GM21367 (cell line): ENCODE data around the gene SCG3.
A peak's percentile ranks its signal among the peaks of the same experiment; 100 is the strongest.

Source experiments
- ATAC-seq: cut with Tn5 transposase; IDR thresholded peaks from one replicate; pipeline ENCODE4 v1.9.1; 2021; ENCODE audit not compliant: unreplicated experiment

Gene SCG3

DNA sequence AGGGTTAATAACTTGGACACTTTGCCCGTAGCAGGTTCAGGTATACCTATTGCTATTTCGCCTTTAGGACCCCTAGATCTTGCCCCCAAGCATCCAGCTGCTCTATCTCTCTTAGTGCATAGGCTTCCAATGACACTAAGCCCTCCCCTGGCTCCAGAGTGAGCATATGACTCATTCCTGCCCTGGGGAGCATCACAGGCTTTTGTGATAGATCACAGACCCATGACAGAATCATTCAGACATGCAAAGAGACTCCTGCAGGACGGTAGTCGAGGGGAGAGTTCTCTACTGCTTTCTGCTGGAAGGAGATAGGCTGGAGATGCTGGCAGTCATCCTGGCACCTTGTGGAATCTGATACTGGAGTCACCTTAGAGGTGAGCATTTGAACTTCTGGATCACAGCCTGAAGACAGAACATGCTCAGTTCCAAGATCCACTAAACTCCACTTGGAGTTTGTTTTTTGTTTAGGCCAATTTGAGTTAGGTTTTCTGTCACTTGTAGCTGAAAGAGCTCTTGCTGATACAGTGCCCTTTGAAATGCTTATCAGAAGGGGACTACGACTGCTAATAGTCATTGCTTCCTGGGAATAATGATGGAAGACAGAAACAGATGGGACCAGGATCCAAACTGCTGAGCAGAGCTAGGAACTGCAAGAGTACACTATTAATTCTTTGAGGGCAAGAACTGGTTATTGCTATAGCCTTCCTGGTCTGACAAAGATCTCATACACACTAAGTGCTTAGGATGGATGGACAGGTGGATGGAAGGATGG, 45.2 kb downstream of the SCG3 start:
- peak; percentile 67 for ATAC-seq

DNA sequence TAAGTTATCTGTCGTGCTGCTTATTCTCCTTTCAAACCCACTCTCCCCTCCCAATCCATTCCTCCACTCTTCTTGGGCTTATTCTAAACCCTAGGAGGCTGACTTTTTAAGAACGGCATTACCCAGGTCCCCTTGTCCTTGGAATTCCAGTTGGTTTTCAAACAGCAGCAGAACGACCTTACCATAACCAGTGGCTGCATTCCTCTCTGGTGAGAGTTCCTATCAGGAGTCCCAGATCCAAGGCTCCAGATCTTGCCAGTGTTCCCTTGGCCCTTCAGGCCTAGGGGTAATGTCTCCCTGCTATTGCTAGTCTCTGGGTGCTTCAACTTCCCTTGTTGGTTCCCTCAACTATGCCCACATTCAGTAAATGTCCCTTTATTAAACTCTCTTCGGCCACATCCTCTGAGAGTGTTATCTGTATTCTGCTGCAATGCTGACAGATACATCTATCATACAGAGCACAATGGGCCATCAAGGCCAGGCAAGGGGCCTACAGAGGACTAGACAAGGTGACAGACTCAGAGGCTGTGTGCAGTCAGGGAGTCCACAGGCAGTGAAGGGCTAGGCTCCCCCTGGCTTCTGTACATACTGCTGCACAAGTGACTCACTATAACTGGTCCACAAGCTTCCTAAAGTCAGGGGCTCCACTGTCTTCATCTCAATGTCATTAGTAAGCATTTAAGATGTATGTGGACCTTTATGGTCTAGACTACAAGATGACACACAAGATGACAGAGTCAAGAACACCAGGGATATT, 46.0 kb downstream of the SCG3 start:
- ATAC-seq = no peak

DNA sequence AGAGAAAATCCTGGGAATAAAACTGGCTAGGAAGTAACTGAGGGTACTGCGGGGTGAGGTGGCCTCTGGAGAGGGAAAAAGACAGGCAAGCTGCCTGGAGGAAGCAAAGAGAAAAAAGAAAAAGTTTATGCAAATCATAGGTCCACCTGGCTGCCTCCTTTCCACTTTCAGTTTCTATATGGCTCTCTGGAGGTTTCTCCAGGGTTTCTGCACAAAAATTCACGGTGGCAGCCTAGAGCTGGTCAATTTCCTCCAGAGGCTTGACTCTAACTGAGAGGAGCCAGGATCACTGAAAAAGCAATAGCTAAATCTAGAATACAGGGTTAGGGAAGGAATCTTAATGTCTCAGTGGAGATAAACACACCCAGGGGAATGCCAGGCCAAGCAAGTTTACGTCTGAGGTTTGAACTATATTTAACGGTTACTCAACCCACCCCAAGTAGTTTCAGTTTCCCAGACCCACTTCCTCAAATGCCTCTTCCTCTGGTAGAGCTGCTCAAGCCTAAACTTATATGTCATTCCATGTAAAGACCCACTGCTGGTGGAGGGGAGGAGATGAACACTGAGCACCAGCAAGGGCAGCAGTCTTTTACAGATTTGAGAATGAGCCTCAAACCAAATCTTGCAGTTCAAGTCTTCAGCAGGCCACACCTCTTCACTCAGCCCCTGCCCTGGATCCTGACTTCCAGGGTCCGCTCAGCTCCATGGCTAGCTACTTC, 50.4 kb downstream of the SCG3 start:
- peak; percentile 46 for ATAC-seq

DNA sequence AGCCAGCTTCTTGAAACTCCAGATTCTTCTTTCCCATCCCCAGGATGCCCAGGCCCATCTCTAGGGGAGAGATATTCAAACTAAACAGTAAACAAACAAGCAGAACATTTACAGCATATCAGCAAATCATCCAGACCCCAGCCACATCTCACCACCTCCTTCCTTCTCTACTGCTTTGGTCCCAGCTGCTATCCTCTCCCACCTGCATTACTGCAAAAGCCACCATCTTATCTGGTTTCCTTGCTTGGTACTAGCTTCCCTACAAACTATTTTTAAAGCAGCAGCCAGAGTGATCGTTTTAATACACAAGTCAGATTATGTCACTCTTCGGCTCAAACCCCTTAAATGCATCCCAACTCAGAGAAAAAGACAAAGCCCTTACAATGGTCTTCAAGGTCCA, 51.3 kb downstream of the SCG3 start:
- ATAC-seq = no peak

DNA sequence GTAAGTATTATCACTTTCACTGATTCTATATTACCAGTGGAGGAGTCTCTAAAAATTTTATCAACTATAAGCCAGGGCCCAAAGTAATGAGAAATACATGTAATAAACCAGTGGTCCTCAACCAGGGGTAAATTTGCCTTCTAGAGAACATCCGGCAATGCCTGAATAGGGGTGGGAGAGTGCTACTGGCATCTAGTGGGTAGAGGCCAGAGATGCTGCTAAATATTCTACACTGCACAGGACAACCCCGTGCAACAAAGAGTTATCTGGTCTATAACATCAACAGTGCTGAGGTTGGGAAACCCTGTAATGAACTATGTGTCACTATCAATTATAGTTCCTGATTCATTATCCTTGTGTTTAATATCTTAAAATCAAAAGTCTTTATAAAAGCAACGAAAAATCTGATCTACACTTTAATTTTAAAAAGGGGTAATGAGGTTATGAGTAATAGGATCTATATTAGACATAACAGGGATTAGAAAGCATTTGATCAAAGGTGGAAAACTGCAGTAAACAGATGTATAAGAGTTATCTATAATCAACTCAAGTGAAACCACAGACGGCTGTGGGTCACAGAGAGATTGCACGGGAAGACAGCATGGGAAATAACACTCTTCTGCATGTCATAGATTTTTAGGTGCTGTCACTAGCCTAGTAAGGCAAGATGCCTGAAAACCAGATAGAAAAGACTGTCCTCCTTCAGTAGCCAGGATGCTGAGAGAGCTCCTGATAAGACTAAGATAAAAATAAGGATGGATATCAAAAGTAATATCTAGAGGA, 54.1 kb downstream of the SCG3 start:
- ATAC-seq = no peak

DNA sequence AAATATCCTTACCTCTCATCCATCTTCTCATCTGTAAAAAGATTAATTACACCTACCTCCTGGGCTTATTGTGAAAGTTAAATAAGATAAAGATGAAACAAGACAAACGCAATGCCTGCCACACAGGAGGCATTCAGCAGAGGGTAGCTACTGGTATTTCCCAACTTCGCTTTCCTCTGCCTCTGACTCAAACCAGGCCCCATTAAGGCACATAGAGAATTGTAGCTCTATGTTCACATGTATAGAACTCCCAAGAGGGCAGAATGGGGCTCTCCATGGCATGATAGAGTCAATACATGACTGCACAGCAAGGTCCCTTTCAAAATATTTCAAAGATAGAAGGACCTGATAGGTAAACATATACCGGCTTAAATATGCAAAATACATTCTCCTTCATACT, 54.8 kb downstream of the SCG3 start:
- ATAC-seq = no peak

DNA sequence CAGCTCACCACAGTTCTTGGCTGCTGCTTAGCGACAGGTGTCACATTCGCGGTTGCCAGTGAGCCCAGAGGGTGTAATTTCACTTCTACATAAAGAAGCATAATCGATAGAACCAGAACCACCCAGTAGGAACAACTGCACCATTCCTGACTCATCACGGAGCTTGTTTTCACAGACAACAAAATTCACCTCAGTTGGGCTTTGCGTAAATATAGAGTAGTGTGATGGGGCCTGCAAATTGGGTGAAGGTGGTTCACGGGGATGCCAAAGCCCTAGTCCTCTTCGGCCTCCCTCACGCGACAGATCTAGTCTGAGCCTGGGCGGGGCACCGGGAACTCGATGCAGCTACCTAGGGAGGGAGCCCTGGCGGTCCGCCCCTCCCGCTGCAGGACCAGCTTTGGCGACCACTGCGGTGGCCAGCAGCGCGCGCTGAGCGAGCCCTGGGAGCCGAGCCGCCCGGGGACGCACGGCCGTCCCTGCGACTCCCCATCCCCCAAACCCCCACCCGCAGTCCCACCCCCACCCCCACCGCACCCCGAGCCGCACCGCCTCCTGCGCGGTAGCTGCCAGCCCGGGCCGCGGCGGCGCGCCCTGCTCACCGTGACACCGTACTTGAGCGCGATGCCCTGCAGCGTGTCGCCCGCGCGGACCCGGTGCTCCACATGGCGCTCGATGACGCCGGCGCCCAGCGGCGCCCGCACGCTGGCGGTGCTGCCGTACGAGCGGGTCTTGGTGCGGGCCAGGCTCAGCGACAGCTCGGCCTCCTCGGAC, 55.6 kb downstream of the SCG3 start:
- peak; percentile 24 for ATAC-seq

DNA sequence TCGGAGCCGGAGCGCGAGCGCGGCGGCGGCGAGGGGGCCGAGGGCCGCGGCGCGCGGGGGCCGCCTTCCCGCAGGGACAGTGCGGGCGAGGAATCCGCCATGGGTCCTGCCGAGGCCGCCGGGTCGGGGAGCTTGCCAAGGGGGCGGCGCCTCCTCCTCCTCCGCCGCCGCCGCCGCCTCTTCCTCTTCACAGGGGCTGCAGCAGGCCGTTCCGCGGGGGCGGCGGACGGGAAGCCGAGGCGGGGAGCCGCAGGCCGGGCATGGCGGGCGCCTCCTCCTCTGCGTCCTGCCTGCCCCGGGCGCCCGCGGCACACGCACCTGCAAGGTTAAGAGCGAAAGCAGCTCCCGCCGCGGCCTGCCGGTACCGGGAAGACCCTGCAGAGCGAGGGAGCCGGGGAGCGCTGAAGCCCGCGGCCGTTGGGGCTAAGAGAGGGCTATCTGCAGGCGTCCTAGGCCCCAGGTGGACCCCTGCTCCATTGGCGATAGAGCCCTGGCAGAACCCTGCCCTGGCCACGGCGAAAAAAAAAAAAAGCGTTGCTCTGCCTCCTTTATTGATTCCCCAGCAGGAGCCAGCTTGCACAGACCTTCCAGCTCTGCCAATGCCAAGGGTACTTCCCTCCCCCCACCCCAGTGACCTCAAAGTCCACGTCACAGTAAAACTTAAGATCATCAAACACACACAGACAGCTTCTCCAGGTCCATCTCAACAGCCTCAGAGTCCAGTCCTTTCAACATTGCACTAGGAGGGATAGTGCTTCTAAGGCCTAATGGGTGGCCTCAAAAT, 56.4 kb downstream of the SCG3 start, which contains the start of gene LYSMD2:
Gene LYSMD2, minus strand, starts transcription at position 134 of the 784 bp plus-strand sequence. Its CDS starts 33 bp downstream, at position 101.
- ATAC-seq = peak; percentile 41

DNA sequence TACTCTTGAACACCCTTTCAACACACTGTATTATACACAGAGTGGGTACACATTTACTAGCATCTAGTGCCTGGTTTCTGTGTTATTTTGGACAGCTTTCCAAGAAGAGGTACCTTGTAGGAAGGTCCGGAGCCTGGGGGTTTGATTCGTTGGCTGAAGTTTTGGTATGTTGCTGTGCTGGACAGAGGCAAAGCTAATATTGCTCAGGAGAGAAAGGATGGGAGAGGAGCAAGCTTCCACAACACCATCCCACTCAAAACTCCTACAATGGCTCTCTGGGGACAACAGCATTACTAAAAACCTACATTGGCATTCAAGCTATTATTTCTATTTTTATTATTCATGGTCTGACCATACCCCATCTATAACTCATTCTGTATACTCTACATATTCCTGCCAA, 57.2 kb downstream of the SCG3 start:
- no peak for ATAC-seq

DNA sequence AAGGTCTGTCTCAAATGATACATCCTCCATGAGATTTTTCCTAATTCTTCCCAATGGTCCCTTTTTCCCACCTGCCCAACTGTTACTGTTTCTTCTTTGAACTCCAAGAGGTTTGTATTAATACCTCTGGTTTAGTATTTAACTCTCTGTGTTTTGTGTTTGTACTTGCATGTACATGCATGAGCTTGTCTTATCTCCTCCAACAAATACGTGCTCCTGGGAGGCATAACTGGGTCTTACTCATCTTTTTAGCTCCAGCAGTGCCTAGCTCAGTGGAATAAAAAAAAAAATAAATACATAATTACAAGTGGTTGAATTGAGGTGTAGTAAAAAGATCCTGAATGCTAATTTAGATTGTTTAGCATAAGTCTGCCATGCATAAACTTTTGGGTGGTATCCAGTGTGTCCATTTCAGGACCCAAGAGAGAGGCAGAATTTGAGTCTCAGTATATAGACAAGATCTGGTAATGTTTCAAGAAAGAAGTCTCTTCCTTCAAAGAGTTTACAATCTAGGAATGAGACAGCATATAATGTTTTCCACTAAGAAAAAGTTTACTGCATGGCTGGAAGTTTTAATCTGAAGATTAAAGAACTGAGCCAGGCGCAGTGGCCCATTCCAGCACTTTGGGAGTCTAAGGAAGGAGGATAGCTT, 57.9 kb downstream of the SCG3 start:
- ATAC-seq = no peak

DNA sequence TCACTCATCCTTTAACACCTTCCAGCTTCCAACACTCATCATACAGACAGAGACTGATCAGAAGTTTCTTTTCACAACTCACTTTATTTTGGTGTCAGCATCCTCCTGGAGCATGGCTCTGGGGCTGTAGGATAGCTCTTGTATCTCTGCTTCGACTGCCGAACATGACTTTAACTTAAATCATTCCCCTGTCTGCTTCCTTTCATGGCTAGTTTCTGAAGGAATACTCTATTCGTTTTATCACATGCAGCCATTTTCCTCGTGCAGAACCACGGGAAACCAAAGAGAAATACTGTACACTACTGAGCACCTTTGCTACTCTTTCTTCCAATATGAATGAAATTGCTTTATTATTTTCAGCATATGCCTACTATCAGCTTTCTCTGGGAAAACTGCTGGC, 68.0 kb downstream of the SCG3 start:
- no peak for ATAC-seq

DNA sequence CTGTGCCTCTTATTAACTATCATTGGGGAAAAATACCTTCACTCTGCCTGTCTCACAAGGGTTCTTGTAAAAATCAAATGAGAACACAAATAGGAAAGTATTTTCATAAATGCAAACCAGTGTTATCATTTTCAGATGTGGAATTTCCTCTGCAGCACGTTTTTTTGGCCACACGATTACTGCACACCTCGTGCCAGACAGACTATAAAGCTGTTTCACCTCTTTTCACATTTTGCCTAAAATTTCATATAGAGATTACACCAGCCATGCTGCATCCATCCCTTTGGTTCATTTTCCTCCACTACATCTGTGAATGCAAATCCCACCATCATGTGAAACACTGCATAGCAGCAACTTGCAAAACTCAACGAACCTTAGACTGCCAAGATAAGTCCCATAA, 68.9 kb downstream of the SCG3 start:
- ATAC-seq = no peak

DNA sequence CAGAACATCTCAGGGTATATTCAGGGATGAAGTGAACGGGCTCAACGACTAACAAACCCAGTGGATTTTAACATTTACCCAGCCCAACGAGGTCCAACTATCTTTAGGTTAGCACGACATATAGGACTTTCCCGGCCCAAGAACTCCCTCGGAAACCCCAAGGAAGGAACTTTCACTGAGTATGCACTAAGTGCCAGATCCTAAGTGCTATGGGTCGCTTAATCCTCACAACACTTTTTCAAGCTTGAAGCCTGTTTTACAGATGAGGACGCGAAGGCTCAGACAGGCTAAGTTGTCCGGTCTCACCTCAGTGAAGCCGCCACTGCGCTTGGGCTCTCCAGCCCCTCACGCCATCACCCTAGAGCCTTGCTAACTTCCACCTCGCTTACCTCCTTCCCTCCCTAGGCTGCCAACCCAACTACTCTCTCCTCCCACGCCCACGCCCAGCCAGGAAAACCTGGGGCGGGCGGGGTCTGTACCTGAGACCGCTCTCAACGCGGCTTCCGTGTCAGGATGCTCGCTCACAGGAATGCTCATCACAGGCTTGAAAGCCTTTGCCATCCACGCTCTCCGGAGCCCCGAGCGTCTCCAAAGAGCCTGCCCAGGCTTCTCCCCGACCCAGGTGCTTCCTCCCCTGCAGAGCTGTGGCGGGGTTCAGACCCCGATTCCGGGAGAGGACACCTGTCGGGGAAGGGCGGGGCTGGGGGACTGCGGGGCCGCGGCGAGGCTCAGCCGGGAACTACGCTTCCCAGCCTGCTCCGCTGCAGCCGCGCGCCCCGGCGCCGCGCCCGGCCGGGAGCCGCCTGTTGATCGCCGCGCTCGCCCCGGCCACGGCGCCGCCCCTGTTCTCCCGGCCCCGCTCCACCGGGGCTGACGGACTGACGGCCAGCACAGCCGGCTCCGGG, 69.7 kb downstream of the SCG3 start, which contains the start of gene TMOD2:
Gene TMOD2, plus strand, starts transcription at position 806 of the 905 bp plus-strand sequence. CDS start 14,845 bp downstream, outside the sequence.
- ATAC-seq = peak; percentile 62

DNA sequence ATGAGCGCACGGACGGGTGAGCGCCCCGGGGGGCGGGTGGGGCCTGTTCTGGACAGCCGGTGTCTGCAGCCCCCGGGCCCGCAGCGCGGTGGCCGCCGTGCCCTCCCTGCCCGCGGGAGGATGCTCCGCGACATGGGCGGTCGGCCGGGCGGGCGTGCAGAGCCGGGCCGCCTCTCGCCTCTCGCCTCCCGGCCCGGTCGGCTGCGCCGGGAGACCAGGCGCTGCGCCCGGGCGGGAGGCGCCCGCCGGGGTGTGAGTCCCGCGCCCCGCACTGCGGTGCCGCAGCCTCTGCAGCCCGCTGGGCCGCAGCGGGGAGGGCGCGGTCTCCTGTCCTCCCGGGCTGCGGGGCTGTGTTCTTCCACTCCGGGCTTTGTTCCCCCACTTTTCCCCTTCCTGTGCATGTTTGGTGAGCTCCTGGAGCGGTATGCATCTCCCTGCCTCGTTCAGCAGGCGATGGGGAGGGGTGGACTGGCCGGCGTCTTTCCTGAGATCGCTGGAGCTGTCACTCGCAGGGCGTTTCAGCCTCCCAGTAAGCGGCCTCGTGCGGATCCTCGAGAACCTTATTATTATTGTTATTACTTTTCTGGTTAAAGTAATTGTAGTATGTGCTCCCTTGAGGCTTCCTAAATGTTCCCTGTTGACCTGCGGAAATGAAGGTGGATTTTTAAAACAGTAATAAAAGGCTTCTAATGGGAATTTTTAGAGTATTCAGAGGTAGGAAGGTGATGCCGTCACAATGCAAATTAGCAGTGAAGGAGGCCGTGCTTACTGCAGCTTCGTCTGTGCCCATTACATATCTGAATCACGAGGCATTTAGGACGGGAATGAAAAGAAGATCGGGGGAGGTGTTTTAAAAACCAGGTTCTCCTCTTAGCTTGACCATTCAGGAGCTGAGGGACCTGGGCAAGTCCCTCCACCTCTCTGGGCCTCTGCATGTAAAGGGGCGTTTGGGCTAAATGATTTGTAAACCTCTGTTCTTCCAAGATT, 70.7 kb downstream of the SCG3 start:
- peak; percentile 27 for ATAC-seq

DNA sequence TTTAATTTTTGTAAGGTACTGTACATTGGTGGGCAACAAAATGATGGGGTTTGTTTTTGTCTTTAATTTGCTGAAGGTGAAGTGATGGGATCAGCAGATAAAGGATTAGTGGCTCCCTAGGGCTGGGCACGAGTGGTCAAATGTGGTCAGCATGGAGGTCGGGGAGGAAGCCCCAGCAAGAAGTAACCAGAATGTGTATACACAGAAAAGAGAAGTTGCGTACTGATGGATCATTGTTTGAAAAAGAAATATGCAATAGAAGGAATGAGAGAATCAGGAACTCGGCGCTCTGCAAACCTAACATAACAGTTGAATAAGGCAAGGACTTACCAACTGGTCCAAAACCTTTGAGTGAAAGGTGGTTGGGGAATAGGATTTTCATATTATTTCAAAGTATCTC, 71.6 kb downstream of the SCG3 start:
- no peak for ATAC-seq

DNA sequence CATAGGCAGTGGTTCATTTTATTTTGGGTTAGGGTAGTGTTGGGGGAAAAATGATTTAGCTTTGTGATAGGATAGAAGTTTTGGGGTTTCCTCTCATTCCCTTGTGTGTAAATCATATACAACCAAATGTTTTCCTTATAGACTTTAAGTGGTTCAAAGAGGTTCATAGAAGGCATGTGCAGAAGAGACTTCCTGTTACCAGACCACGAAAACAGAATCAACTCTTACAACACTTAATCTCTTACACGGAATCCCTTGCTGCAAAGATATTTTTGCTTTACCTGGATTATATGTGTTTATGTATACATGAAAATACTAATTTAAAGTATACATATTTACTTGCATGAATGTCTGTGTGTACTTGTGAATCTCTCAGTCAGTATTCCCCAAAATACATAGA, 73.0 kb downstream of the SCG3 start:
- ATAC-seq = no peak

DNA sequence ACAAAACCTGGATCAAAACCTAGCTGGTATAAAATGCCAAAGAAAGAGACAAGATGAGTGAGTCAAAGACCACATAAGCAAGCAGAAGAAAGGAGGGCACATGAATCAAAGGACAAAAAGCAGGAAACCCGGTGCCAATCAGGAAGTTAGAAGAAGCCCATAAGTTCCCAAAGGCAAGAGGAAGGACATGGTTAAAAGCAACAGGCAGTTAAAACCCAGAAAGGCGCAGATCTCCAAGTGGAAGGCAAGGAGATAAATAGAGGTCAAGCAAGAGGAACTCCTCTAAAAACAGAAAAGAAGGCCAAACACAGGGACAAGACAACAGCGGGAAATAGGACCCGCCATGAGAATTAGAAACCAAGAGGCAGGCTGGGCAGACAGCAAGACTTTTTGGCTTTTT, 74.5 kb downstream of the SCG3 start:
- ATAC-seq = no peak
